SK-N-SH treated with all-trans-retinoic acid at 6 μM for 48 hours (cell line): ENCODE measurements around the gene IL1R1.

Experiments
- ATAC-seq: fragments of 200-7000 bp; cut with Tn5 transposase; 3 replicates; pipeline ENCODE4 v1.9.1; 2020; ENCODE audit warnings: mild to moderate bottlenecking, moderate library complexity
- ARNTL ChIP-seq: fragments of 450-650 bp; formaldehyde crosslinking; IDR thresholded peaks from 2 replicates; pipeline ENCODE4 v1.5.0; 2020; ENCODE audit warnings: low read depth, mild to moderate bottlenecking, moderate library complexity, borderline replicate concordance
- CSDC2 ChIP-seq: fragments of 250-450 bp; sonication (Bioruptor Pico); IDR thresholded peaks from 2 replicates; pipeline ENCODE4 v1.5.0; 2020; ENCODE audit warnings: mild to moderate bottlenecking, moderate library complexity
- ESRRG ChIP-seq: fragments of 250-450 bp; sonication (Bioruptor Pico); IDR thresholded peaks from 2 replicates; pipeline ENCODE4 v1.6.1; 2021; ENCODE audit warnings: mild to moderate bottlenecking
- GLIS3 ChIP-seq: fragments of 250-450 bp; sonication (Bioruptor Pico); IDR thresholded peaks from 2 replicates; pipeline ENCODE4 v1.5.0; 2020; ENCODE audit warnings: mild to moderate bottlenecking, moderate library complexity
- ISL1 ChIP-seq: fragments of 250-450 bp; sonication (Bioruptor Pico); IDR thresholded peaks from 2 replicates; pipeline ENCODE4 v2.1.2; 2022; ENCODE audit warnings: mild to moderate bottlenecking, moderate library complexity
- OSR1 ChIP-seq: fragments of 250-450 bp; sonication (Bioruptor Pico); IDR thresholded peaks from 2 replicates; pipeline ENCODE4 v1.8.0; 2022; ENCODE audit warnings: moderate library complexity, mild to moderate bottlenecking, inconsistent platforms
- PATZ1 ChIP-seq: fragments of 250-450 bp; sonication (Bioruptor Pico); IDR thresholded peaks from 2 replicates; pipeline ENCODE4 v1.8.0; 2020; ENCODE audit warnings: mild to moderate bottlenecking, moderate library complexity, borderline replicate concordance
- PPARA ChIP-seq: fragments of 250-450 bp; sonication (Bioruptor Pico); IDR thresholded peaks from 2 replicates; pipeline ENCODE4 v1.5.0; 2020; ENCODE audit warnings: mild to moderate bottlenecking, borderline replicate concordance
- RARB ChIP-seq: fragments of 250-450 bp; sonication (Bioruptor Pico); IDR thresholded peaks from 2 replicates; pipeline ENCODE4 v1.8.0; 2021; ENCODE audit warnings: mild to moderate bottlenecking, moderate library complexity
- SNAI2 ChIP-seq: fragments of 250-450 bp; sonication (Bioruptor Pico); IDR thresholded peaks from 2 replicates; pipeline ENCODE4 v1.5.0; 2020; ENCODE audit warnings: mild to moderate bottlenecking, moderate library complexity
- TCF4 ChIP-seq: fragments of 250-450 bp; sonication (Bioruptor Pico); IDR thresholded peaks from 2 replicates; pipeline ENCODE4 v1.8.0; 2021; ENCODE audit warnings: mild to moderate bottlenecking, moderate library complexity, borderline replicate concordance
- TOX ChIP-seq: fragments of 250-450 bp; sonication (Bioruptor Pico); IDR thresholded peaks from 2 replicates; pipeline ENCODE4 v1.8.0; 2021; ENCODE audit warnings: mild to moderate bottlenecking, moderate library complexity, borderline replicate concordance
- ZC3H10 ChIP-seq: fragments of 250-450 bp; sonication (Bioruptor Pico); IDR thresholded peaks from 2 replicates; pipeline ENCODE4 v1.5.1; 2021; ENCODE audit warnings: mild to moderate bottlenecking, moderate library complexity
- ZFP3 ChIP-seq: fragments of 250-450 bp; sonication (Bioruptor Pico); IDR thresholded peaks from 2 replicates; pipeline ENCODE4 v1.5.0; 2020; ENCODE audit warnings: mild to moderate bottlenecking, moderate library complexity
- ZFP30 ChIP-seq: fragments of 450-650 bp; formaldehyde crosslinking; IDR thresholded peaks from 2 replicates; pipeline ENCODE4 v1.5.0; 2022; ENCODE audit warnings: mild to moderate bottlenecking, moderate library complexity
- ZNF565 ChIP-seq: fragments of 450-650 bp; formaldehyde crosslinking; conservative IDR thresholded peaks from 2 replicates; pipeline ENCODE4 v1.5.0; 2020; ENCODE audit warnings: low read depth, mild to moderate bottlenecking, moderate library complexity
- ZNF70 ChIP-seq: fragments of 450-650 bp; formaldehyde crosslinking; IDR thresholded peaks from 2 replicates; pipeline ENCODE4 v1.5.0; 2020; ENCODE audit warnings: mild to moderate bottlenecking, moderate library complexity
- TF ChIP-seq, protein P1 (sequence below): fragments of 250-450 bp; sonication (Bioruptor Pico); IDR thresholded peaks from 2 replicates; pipeline ENCODE4 v1.8.0; 2021; ENCODE audit warnings: low read depth, mild to moderate bottlenecking, moderate library complexity, borderline replicate concordance
- TF ChIP-seq, protein P2 (sequence below): fragments of 250-450 bp; sonication (Bioruptor Pico); IDR thresholded peaks from 2 replicates; pipeline ENCODE4 v1.5.0; 2020; ENCODE audit warnings: mild to moderate bottlenecking, moderate library complexity
- TF ChIP-seq, protein P3 (sequence below): fragments of 250-450 bp; sonication (Bioruptor Pico); IDR thresholded peaks from 2 replicates; pipeline ENCODE4 v1.5.1; 2020; ENCODE audit warnings: low read depth, mild to moderate bottlenecking, moderate library complexity
- TF ChIP-seq, protein P4 (sequence below): fragments of 250-450 bp; sonication (Bioruptor Pico); IDR thresholded peaks from 2 replicates; pipeline ENCODE4 v1.5.1; 2021; ENCODE audit warnings: mild to moderate bottlenecking, moderate library complexity

IL1R1 gene

DNA sequence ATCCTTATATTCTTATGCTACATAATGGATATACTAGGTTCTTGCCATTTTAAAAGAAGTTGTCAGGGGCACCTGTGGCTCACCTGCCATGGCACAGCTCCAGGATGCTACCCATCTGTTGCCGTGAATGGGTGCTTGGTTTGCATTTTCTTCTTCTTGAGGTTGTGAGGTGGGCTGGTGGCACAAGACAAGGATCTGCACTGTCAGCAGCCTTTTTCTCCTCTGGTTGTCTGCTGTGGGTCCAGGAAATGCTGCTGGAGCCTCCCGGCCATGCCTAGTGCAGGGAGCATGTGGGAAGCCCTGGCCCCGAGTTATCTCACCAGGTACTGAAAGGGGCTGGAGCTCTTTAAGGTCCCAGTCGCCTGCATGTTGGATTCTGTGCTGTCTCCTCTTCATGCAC lies 2.6 kb downstream of the IL1R1 start:
- TF ChIP-seq ZNF565 (CRISPR knock-in tag): no peak
- TF ChIP-seq GLIS3: no peak
- TF ChIP-seq ISL1 (CRISPR knock-in tag): no peak
- no peak for TF ChIP-seq RARB (CRISPR knock-in tag)
- no peak for TF ChIP-seq PATZ1 (CRISPR knock-in tag)
- TF ChIP-seq ZFP30: no peak
- no peak for TF ChIP-seq TCF4 (CRISPR knock-in tag)
- TF ChIP-seq ZFP3 (CRISPR knock-in tag): no peak
- TF ChIP-seq TOX (CRISPR knock-in tag): no peak
- TF ChIP-seq ZC3H10 (CRISPR knock-in tag): no peak
- ATAC-seq: no peak

- TF ChIP-seq, protein P1, sequence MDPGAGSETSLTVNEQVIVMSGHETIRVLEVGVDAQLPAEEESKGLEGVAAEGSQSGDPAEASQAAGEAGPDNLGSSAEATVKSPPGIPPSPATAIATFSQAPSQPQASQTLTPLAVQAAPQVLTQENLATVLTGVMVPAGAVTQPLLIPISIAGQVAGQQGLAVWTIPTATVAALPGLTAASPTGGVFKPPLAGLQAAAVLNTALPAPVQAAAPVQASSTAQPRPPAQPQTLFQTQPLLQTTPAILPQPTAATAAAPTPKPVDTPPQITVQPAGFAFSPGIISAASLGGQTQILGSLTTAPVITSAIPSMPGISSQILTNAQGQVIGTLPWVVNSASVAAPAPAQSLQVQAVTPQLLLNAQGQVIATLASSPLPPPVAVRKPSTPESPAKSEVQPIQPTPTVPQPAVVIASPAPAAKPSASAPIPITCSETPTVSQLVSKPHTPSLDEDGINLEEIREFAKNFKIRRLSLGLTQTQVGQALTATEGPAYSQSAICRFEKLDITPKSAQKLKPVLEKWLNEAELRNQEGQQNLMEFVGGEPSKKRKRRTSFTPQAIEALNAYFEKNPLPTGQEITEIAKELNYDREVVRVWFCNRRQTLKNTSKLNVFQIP (CRISPR knock-in tag): no peak
- TF ChIP-seq PPARA (CRISPR knock-in tag) (no peak), CSDC2 (CRISPR knock-in tag) (no peak), TOX (CRISPR knock-in tag) (no peak), RARB (CRISPR knock-in tag) (no peak), ESRRG (no peak), PATZ1 (CRISPR knock-in tag) (no peak), ISL1 (CRISPR knock-in tag) (no peak), ARNTL (no peak), ZC3H10 (CRISPR knock-in tag) (no peak)
- ATAC-seq: no peak
Measured at GRCh38 chr2:102145934-102146333, 3.4 kb downstream of the IL1R1 start.

DNA sequence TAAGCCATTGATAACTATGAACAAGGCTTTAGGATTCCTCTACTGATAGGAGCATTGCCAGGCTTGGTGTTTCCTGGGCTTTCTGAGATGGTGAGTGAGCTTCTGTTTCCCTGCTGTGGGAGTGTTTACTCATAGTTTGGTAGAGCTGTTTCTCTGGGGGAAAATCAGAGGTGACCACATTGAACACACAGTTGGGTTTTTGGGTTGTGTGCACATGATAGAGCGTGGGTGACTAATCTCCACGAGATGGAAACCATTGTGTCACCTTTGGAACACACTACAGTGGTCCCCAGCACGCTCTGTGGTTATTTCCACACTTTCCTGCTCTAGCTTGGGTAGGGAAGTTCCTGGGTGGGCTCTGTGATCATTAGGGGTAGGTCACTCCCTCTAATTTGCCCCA lies 5.4 kb downstream of the IL1R1 start:
- ATAC-seq: no peak
- TF ChIP-seq, protein P2, sequence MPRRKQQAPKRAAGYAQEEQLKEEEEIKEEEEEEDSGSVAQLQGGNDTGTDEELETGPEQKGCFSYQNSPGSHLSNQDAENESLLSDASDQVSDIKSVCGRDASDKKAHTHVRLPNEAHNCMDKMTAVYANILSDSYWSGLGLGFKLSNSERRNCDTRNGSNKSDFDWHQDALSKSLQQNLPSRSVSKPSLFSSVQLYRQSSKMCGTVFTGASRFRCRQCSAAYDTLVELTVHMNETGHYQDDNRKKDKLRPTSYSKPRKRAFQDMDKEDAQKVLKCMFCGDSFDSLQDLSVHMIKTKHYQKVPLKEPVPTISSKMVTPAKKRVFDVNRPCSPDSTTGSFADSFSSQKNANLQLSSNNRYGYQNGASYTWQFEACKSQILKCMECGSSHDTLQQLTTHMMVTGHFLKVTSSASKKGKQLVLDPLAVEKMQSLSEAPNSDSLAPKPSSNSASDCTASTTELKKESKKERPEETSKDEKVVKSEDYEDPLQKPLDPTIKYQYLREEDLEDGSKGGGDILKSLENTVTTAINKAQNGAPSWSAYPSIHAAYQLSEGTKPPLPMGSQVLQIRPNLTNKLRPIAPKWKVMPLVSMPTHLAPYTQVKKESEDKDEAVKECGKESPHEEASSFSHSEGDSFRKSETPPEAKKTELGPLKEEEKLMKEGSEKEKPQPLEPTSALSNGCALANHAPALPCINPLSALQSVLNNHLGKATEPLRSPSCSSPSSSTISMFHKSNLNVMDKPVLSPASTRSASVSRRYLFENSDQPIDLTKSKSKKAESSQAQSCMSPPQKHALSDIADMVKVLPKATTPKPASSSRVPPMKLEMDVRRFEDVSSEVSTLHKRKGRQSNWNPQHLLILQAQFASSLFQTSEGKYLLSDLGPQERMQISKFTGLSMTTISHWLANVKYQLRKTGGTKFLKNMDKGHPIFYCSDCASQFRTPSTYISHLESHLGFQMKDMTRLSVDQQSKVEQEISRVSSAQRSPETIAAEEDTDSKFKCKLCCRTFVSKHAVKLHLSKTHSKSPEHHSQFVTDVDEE (CRISPR knock-in tag): no peak
- TF ChIP-seq CSDC2 (CRISPR knock-in tag): no peak
- TF ChIP-seq TCF4 (CRISPR knock-in tag): no peak
- no peak for TF ChIP-seq GLIS3
- TF ChIP-seq TOX (CRISPR knock-in tag): no peak
- TF ChIP-seq, protein P3, sequence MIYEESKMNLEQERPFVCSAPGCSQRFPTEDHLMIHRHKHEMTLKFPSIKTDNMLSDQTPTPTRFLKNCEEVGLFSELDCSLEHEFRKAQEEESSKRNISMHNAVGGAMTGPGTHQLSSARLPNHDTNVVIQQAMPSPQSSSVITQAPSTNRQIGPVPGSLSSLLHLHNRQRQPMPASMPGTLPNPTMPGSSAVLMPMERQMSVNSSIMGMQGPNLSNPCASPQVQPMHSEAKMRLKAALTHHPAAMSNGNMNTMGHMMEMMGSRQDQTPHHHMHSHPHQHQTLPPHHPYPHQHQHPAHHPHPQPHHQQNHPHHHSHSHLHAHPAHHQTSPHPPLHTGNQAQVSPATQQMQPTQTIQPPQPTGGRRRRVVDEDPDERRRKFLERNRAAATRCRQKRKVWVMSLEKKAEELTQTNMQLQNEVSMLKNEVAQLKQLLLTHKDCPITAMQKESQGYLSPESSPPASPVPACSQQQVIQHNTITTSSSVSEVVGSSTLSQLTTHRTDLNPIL (CRISPR knock-in tag): no peak
- TF ChIP-seq OSR1 (CRISPR knock-in tag): no peak
- no peak for TF ChIP-seq ZNF70 (CRISPR knock-in tag)
- no peak for TF ChIP-seq SNAI2 (CRISPR knock-in tag)
- TF ChIP-seq, protein P4, sequence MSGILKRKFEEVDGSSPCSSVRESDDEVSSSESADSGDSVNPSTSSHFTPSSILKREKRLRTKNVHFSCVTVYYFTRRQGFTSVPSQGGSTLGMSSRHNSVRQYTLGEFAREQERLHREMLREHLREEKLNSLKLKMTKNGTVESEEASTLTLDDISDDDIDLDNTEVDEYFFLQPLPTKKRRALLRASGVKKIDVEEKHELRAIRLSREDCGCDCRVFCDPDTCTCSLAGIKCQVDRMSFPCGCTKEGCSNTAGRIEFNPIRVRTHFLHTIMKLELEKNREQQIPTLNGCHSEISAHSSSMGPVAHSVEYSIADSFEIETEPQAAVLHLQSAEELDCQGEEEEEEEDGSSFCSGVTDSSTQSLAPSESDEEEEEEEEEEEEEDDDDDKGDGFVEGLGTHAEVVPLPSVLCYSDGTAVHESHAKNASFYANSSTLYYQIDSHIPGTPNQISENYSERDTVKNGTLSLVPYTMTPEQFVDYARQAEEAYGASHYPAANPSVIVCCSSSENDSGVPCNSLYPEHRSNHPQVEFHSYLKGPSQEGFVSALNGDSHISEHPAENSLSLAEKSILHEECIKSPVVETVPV (CRISPR knock-in tag): no peak
- no peak for TF ChIP-seq ZFP30
- no peak for TF ChIP-seq ARNTL
- TF ChIP-seq ISL1 (CRISPR knock-in tag): no peak
- no peak for TF ChIP-seq ZC3H10 (CRISPR knock-in tag)
- TF ChIP-seq PATZ1 (CRISPR knock-in tag): no peak
- no peak for TF ChIP-seq ZFP3 (CRISPR knock-in tag)
- no peak for TF ChIP-seq ZNF565 (CRISPR knock-in tag)
